HG02759 (cell line): ENCODE data around the gene MCTP1.

Experiments used
- ATAC-seq: cut with Tn5 transposase; IDR thresholded peaks from one replicate; pipeline ENCODE4 v1.9.1; 2021; ENCODE audit warnings: mild to moderate bottlenecking, moderate library complexity; ENCODE audit not compliant: unreplicated experiment

MCTP1 gene

DNA sequence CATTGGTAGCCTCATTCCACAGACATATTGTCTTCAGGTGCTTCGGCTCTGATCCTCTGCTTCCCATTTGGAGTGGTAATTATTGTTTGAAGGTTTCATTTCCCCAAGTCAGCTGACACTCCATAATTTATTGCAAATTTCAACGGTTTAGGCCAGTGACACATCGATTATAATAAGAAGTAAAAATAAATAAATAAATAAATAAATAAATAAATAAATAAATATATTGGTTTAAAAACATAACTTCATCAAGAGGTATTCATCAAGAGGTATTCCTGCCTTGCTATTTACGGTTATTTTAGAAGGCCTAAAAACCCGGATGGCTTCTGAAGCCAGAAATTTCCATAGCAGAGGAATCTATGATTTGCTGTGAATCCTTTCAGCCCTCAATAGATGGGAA lies 393.3 kb downstream of the MCTP1 start:
- no peak for ATAC-seq

DNA sequence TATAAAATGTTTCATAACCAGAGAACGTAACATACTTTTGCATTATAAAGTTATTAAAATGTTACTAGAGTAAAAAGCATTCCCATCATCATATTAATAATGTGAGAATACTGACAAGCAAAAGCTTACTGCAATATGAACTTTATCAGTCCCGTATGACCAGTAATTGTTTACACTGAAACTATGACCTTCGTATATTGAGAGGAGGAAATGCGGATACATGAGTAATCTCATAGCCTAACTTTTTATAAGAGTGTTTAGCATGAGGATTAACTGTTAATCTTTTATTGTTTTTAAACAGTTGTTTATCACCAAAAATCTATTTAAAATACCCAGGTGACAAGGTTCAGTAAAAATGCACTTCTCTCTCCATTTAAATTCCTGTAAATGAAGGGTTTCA lies 394.0 kb downstream of the MCTP1 start:
- ATAC-seq, result no peak

DNA sequence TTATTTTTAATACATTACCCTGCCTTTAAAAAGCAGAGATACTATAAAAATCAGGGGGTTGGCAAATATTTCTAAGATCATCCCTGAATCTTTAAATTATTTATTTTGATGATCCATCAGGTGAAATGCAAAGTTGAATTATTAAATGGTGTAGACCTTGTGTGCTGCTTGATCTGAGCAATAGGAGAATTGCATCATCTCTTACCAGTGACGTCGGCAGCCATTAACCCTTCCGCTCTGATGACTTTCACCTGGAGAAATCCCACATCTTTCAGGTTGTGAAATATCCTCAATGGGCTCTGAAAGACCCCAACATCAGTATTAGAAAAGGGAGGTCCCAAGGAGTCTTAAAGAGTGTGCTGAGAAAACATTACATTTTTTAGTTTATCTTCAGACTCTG lies 396.2 kb downstream of the MCTP1 start:
- no peak for ATAC-seq

DNA sequence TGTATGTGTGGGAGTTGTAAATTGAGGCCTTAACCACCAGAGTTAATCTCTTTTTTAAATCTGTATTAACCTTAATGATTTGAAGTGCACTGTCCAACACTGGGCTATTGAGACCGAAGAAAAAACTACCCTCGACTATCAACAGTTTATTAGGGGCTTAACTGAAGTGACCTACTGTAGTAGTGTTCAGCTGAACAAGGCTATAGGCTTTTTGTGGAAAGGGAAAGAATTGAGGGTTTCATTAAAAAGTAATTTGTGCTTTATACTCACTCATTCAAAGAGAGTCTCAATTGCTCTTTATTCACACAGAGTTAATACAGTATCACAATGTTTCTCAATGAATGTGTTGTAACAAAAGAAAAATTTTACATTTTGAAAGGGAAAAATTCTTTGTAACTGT lies 399.0 kb downstream of the MCTP1 start:
- ATAC-seq, result no peak

DNA sequence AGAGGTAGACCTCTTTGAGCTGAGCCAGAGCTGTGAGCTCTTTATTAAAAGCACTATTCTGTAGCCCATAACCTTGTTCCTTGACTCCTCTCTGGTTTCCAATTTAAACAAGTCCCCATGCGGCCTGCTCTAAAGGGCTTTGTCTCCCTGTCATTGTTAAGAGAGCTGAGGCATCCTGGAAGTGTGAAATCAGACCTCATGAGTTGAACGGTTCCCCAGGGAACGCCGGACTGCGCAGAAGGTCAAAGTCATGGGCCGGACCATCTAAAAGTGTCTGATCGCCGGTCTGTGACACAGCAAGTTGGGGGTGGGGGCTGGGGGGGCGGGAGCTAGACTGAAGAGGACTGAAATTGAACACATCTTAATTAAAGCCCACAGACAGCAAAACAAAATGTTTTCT lies 400.6 kb downstream of the MCTP1 start:
- ATAC-seq, result no peak

DNA sequence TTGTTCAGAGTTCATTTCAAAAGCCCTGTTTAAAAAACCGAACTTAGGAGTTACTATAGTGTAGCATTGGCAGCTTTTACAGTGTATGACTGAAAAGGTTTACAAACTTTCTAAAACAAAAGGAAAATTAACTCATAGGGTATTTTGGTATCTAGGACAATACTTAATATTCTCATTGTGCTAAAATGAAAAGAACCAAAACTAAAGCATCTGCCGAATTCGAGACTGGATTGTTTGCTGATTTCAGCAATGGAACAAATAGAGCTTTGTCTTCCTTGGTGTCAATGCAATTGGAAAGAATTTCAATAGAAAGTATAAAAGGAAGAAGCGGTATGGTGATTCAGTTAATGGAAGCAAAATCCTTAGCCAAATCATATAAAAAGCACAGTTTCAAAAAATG lies 412.4 kb downstream of the MCTP1 start:
- no peak for ATAC-seq

DNA sequence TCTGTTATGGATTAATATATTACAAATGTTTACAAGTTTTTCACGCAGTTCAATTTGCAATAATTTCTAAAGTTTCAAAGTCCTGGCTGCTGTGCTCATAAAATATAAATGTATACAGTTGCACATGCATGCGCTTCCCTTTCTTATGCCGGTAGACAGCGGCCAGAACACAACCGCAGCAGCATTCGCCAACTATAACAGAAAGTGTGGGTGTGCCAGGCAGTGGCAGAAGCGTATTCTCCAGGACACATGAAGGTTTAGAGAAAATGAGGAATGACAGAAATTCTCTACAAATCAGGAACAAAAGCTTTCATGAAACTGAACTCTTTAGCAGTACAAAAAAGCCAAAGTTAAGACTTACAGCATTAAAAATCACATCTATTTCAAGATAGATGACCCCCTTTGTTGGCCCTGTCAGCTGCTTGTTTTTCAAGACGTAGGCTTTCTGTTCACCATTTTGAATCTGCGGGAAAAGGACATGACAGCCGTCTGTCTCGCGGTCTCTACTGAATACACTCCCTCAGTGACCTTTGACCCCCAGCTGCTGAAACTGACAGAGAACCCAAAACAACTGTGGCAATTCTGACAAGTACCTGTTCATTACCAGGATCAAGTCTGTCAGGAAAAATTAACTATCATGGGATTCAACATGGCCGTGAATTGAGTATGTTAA lies 414.2 kb downstream of the MCTP1 start:
- no peak for ATAC-seq

DNA sequence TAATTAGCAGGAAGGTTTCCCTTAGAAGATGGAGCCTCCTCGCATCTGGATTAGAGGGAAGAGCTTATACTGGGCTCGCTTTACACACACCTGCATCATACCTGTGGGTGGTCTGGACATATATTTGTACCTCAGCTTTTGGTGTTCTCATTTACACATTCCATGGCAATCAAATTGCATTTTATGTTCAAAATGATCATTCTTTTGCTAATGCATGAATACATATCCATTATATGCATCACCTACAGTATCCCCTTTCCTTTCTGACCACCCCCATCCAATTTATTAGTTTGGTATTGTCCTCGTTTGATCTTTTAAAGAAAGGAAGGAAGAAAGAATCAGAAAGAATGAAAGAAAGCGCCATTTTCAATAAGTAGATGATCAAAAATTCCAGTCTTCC lies 415.0 kb downstream of the MCTP1 start:
- ATAC-seq, result no peak

DNA sequence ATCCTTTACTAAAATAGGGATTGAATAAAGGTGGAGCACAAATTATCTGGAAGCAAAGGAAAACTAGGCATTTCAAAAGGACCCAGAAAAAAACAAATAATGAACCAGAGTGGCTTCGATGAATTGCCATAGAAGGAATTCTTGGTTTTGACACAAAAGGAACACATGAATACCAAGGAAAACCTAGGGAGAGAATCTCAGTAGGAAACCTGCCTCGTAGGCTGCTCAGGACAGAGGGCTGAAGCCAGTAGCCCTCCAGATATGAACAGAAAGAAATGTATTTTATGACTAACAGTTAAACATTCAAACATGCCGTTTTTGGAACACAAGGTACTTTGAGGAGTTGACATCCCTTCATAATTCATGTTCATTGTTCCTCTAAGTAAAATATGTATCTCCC lies 420.9 kb downstream of the MCTP1 start:
- ATAC-seq, result no peak

DNA sequence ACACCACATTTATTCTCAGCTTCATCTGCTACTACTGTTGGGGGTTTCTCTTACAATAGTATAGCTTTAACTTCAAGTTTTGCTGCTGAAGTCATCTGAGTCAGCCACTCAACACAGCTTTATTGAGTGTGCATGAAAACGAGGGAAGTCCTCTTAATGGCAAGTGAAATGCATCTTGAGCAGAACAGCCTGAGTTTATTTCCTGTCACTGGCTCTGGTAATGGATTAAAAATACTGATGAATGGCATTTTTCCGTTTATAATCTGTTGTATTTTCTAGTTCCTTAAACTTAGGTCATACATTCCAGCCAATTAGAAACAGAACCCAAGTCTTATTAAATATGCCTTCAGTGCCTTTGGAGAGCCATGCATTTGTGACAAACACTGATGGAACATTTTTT lies 427.8 kb downstream of the MCTP1 start:
- no peak for ATAC-seq

DNA sequence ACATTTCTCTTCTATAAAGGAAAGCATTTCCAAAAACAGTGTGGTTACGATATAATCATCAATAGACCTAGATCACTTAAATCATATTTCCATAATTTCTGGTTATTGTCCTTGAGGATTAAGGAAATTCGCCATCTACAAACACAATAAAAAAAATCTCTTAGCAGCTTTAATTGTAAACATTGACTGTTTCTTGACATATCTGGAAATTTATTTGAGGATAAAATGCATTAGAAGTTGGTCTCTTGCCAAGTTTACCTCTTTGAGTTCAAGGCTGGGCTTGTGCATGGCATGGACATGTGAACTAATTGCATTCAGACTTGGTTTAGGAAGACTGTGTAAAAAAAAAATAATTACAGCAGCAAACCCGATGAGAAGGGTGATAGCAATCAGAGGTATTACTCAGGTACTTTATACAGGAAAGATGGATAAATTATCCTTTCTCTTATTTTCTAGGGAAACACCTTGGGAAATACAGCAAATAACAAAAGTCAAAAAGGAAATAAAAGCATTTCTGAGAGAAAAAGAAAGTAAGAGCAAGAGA lies 428.6 kb downstream of the MCTP1 start:
- ATAC-seq, result no peak

DNA sequence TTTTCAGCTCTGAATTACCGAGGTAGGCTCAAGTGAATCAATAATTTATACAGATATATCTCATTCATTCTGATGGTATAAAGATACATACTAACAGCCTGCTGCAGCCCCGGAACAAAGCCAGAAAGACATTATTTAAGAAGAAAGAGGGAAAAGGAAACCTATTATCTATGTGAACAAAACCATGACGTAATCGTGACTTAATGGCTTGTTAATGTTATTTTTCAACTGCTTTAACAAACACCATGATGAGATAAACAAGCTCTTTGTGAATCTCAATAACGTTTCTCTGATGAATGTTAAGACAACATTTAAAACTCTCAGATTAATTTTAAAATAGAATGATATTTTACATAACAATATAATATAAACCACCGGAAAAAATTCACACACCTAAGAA lies 429.4 kb downstream of the MCTP1 start:
- ATAC-seq, result no peak

DNA sequence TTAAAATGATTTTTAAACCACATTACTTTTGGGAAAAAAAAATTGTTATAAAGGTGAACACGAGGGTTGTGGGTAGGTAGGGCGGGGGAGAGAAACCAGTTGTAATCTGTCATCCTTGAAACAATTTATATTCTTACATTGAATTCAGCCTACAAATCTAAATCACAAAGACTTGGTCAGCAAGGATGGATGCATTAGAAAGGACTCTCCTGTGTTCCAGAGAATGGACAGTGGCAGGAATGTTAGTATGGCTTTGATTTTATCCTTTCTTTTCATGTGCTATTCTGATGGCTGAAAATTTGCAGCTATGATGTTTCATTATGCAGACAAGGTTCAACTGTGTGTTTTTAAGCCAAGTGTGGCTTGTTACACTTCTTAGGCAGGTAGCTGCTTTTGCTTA lies 431.8 kb downstream of the MCTP1 start:
- ATAC-seq, result no peak

DNA sequence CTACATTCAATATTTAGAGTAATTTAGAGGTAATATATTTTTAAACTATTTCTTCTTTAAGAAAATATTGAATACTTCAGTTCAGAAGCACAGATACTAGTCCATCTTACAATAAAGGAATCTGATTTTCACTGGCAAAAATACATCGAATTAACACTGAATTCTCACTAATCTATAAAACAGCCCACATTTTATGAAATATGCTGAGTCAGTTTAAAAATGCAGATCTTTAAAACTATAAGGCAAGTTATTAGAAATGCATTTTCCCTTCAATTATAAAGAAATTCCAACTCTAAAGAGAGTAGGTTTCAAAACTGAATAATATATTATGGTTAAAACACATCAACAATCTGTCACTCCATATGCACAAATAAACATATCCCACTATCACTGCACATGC lies 433.9 kb downstream of the MCTP1 start:
- no peak for ATAC-seq

DNA sequence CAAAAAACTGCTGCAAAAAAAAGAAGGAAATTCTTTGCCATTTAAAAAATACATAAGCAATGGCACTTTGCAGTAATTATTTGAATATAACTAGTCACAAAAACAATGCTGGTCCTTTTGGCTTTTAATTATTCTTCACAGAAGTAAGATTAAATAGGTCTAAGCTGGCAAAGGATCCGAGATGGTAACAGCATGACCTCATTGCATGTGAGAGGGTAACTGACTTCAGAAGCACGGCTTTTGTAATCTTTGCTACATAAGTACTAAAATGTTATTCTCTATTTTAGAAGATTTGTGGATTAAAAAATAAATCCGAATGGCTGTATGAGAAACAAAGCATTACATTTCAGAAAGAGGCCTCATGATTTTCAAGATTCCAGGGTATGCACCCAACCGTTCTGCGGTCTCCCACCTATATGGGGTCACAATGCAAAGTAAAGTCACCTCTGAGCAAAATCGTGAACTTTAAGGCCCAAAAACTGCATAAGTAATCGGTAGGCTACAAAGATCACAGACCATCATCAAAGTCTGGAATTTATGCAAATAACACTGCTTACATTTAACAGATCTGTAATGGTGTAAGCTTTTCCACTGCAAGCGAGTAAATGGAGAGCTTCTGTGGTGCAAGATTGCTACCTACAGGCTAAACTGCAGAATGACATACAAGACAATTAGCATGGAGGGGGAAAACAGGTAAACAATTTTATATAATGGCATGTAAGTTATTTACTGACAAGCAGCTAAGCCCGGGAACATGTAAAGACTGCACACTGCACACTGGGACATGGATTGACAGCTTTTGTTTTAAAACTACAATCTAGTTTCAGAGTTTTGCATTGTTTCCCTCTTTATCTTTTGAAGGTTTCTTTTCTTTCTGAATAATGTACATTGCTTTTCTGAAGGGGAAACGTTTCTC lies 434.8 kb downstream of the MCTP1 start:
- peak; percentile 85 for ATAC-seq

DNA sequence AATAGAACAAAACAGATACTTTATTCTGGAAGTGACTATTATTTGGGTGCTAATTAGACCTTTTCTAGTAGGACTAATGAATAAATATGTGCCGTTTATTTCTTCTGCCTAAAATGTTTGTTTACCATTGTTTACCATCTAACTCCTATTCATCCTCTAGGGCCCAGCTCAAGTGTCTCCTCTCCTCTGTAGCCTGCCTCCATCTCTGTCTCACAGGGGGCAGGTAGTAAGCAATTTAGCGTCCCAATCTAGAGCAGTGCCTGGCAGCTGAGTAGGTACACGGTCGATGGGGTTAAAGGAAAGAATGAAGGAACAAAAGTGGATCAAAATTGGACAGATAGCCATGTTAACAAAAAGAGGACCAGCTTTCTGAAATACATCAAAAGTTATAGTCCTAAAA lies 435.6 kb downstream of the MCTP1 start:
- ATAC-seq, result no peak

DNA sequence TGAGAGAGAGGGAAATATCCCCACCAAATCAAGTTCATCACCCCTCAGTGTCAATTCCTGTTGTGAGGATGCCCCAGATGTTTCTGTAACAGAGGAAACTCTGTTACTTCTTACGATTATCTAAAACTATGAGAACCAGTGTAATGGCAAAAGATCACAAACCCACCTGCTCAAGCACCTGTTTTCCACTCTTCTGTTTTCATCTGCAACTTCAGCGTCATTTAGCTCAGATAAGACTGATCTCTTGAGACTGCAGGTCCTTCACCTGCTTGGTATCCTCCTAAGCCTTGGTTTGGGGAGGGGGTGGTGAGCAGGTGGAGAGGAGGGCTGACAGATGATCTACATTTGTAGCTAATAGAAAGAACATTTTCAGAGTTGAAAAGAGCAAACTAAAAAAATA lies 437.2 kb downstream of the MCTP1 start:
- no peak for ATAC-seq

DNA sequence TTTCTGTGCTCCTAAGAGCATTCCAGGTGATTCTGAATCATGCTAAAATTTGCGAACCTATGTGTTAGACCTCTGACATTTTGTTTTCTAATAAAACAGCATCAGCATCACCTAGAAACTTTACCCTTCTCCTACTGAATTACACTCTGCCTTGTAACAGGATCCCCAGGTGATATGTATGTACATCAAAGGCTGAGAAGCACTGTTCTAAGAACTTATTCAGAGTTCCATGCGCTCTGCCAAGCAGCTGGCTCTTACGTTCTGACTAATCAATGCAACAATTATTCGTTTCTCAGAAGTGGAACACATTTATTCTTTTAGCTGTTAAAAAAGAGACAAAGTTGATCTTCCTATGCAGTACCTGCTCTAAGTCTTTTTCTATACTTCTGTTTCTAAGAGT lies 437.9 kb downstream of the MCTP1 start:
- ATAC-seq, result no peak

DNA sequence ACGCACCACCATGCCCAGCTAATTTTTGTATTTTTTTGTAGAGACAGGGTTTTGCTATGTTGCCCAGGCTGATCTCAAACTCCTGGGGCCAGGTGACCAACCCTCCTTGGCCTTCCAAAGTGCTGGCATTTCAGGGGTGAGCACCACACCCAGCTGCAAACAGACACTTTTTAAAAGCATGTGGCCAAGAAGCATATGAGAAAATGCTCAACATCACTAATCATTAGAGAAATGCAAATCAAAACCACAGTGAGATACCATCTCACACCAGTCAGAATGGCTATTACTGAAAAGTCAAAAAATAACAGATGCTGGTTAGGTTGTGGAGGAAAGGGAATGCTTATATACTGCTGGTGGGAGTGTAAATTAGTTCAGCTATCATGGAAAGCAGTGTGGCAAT lies 439.2 kb downstream of the MCTP1 start:
- ATAC-seq, result peak; percentile 53

DNA sequence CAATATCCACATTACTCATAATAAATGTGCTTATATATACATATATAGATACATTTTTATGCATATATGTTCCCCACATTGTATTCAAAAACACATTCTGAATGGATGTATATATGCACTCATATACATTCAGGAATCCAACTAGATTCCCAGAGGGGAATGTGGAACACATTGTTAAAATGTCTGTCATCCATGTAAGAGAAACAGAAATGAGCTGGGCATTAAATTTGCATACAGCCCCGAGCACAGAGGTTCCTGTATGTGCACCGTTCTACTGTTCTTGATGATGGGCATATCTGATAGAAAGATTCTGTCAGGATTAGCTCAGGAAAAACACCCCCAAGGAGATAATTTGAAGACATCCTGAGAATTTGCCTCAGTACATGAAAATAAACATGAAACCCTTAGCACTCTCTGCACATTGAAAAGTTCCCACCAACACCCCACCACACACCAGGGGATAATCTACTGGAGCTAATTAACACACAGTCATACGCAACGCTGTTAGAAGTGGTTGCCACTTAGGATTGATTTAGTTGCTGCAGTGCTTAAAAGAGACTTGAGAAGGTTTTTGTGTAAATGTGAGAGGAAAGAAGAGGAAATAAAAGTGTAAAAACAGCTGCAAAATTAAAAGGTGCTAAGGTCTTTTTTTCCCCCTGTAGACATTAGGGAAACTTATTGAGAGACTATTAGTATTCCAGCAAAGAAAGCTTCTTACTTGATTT lies 443.1 kb downstream of the MCTP1 start:
- no peak for ATAC-seq

DNA sequence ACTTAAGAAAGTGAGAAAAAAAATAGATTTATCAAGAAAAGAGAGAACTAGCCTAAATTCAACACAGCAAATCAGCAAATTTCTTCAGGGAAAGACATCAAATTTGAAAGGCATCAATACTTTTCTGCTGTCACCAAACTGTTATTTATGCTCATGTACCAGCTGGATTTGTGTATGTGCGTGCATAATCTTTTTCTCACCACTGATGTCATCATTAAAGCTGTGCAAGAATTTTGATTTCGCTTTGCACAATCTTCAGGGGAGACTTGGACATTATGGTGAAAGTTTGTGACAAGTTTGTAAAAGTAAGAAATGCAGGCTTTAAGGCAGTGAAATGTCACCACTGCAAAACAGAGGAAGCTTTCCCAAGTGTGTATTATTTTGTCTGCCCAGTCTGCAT lies 451.0 kb downstream of the MCTP1 start:
- no peak for ATAC-seq

DNA sequence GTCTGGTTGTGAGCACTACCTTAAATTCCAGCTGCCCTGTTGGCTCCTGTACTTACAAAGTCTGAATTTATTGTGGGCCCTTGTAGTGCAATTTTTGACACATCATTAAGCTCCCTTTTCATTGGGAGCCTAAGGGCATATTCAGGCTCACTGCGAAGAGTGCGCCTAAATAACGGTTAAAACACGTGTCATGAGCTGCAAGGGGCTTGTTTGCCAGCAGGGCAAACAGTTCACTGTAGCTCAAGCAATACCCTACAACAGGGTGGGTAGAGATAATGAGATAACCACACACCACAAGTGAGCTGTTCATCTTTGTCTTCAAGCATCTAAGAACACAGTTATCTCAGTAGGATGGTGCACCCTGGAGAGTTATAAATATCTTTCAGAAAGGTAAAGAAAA lies 452.2 kb downstream of the MCTP1 start:
- ATAC-seq, result no peak
